Activated CD4-positive, alpha-beta T cell treated with anti-CD3 and anti-CD28 coated beads, Interleukin-2, amount 50 U/mL, for 1 hour (primary cell): ENCODE results near the gene PDILT.
"Not testable (repeated sequence)": the region's sequence is repeated elsewhere in the genome, so short reads cannot be mapped to it uniquely, and the experiment has no call there.

Experiments
- DNase-seq: peaks from one replicate; pipeline ENCODE4 v3.0.0-alpha.2; 2020

The PDILT gene

DNA sequence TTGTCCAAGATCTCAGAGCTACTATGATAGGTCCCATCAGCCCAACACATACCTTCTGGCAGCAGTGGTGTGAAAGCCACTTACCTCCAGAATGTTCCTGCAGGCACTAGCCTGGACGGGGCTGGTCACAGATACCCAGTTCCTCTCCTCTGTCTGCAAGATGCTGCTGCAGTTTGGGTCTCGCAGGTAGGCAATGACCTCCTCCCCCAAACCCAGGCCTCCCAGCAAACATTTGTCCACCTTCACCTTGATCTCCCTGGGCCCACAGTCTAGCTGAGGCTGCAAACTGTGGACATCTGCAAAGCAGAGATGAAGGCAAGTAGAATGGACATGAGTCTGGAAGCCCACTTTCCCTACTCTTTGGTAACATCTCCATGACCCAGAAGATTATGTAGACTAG, 84.4 kb downstream of the PDILT start:
- DNase-seq, result no peak

DNA sequence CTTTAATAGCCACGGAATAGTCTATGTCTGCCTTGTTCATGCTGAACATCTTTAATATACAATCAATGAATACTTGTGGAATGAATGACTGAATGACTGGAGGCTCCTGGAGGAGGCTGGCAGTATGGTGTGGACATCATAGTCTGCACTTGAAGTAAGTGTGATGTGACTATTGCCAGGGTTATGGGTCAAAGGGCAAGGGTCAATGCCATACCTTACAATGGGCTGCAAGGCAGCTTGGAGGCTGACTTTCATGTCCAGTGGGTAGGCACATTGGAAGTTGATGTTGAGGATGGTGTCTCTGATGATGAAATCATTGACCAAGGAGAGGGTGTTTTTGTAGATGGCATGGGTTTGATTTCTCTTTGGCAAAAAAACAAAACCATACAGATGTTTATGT, 85.1 kb downstream of the PDILT start:
- DNase-seq, result no peak

DNA sequence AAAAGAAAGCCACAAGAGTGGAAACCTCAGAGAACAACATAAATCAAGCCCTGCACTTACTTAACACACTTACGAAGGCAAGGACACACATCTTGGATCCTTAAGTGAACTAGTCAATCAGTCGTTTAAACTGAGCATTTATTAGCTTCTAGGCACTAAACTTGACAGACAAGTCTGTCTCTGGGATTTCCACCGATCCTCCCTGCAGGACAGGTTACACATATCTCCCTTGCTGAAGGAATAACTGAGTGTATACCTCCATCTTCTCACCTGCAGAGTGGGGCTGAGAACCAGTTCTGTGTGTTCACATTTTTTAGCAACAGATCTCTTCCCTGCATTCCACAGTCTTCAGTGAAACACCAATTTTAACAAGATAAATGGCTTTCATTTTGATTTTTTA, 86.1 kb downstream of the PDILT start:
- no peak for DNase-seq

DNA sequence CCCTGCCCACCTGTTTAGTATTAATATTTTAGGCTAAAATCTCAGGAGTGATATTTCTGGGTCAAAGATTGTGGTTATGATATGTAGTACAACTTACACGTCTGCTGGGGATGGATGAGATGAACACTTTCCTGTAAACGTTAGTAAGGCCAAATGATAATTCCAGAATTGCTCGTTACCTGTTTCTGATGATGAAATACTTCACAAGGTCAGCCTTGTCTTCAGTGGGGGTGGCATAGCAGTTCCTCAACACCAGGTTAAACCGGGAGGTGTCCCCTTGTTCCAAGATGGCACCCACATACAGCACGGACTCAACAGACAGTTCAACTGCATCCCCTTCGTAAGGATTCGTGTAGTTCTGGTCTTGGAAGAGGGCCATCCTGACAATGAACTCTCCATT, 86.5 kb downstream of the PDILT start:
- no peak for DNase-seq

DNA sequence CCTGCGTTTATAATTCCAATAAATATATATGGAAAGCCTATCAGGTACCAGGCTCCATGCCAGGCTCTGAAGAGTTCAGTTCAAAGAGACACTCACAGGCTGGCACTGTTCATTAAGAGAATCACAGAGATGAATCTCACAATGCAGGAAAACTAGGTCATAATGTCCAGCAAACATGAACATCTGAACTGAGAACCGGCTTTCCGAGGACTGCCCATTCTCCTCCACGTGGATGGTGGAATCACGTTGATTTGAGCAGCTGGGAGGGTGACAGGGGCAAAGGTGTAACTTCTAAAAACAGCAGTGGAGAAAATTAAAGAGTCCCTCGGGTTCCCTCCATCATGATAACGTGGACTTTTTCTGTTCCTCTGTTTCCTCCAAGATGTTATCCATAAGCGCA, 87.4 kb downstream of the PDILT start:
- DNase-seq, result no peak

DNA sequence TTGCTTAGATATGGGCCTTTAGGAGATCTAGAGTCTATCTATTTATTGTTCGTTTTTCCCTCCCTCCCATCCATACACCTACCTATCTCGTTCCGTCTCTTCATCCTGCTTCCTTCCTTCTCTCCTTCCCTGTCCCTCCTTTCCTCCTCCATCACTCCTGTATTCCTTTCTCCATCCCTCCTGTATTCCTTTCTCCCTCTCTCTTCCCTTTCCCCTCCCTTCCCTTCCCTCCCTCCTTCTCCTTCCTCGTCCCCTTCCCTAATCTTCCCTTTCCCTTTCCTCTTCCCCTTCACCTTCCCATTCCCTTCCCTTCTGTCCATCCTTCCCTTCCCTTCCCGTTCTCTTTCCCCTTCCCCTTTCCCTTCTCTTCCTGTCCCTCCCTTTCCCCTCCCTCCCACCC, 87.8 kb downstream of the PDILT start:
- DNase-seq, result no peak

DNA sequence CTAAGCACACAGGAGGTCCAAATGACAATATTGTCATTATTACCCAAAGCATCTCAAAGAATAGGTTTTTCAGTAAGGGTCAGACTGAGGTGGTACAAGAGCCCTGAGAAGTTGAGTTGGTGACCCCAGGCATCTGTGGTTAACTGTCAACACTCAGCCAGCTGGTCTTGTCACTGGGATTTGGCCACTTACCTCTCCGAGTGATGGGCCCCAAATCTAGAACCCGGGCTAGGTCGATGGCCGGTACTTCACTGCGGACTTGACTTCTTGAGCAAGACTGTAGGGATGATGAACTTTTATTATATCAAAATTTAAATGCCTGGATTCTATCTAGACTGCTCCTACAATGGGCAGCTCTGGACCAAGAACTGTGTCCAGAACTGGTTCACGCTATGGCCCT, 88.8 kb downstream of the PDILT start:
- no peak for DNase-seq

DNA sequence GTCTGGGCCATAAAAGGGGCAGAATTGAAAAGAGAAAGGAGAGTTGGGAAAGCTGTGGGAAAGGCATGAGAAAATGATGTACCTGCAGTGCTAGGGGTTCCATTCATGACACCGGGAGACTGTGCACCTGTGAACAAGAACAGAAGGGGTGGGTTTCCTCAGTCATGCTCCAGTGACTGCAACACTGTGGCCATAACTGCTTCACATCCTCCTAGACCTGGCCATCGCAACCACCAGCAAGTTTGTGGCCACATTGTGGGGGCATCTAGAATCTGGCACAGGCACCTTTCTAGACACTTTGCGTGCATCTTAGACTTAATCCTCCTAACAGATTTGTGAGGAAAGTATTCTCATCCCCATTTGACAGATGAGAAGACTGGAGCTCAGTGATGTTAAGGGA, 90.0 kb downstream of the PDILT start:
- no peak for DNase-seq

DNA sequence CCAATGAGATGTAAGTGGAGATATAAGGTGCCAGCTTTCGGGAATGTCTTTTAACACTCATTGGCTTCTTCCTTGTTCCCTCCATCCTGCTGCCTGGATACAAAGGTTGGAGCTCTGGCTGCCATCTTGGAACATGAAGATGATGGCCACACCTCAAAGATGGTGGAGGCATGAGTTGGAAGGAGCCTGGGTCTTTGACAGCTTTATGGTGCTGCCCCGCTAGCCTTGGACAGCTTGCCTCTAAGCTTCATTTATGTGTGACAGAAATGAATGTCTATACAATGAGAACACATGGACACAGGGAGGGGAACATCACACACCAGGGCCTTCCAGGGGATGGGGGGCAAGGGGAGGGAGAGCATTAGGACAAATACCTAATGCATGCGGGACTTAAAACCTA, 90.8 kb downstream of the PDILT start:
- no peak for DNase-seq

DNA sequence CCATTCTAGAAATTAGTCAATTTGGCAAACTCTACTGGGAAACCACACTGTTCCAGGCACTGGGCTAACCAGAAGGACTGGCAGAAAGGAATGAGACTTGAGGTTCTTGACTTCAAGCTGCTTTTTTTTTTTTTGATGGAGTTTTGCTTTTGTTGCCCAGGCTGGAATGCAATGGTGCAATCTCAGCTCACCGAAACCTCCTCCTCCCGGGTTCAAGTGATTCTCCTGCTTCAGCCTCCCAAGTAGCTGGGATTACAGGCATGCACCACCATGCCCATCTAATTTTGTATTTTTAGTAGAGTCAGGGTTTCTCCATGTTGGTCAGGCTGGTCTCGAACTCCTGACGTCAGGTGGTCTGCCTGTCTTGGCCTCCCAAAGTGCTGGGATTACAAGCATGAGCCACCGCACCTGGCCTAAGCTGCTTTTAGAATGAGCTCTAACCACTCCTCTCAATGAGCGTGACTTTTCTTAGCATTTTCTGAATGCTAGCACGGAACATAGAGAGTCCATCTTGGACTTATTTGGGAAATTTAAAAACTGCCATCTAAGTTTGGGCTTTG, 91.9 kb downstream of the PDILT start:
- not testable (repeated sequence) for DNase-seq

DNA sequence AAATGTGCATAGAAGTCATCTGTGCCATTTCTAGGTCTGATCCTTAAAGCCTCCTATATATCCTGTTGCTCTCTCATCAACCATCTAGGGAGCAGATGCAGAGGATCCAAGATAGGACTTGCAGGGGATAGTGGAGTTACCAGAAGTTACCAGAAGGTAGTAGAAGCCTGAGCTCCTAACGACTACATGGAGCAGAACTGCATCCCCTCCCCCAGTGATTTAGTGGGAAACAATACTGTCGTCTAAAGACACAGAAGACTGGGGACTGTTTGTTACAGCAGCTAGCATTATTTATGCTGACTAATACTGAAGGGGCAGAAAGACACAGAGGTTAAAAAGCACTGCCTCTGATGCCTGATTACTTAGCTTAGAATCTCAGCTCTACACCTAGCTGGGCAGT, 93.0 kb downstream of the PDILT start:
- no peak for DNase-seq

DNA sequence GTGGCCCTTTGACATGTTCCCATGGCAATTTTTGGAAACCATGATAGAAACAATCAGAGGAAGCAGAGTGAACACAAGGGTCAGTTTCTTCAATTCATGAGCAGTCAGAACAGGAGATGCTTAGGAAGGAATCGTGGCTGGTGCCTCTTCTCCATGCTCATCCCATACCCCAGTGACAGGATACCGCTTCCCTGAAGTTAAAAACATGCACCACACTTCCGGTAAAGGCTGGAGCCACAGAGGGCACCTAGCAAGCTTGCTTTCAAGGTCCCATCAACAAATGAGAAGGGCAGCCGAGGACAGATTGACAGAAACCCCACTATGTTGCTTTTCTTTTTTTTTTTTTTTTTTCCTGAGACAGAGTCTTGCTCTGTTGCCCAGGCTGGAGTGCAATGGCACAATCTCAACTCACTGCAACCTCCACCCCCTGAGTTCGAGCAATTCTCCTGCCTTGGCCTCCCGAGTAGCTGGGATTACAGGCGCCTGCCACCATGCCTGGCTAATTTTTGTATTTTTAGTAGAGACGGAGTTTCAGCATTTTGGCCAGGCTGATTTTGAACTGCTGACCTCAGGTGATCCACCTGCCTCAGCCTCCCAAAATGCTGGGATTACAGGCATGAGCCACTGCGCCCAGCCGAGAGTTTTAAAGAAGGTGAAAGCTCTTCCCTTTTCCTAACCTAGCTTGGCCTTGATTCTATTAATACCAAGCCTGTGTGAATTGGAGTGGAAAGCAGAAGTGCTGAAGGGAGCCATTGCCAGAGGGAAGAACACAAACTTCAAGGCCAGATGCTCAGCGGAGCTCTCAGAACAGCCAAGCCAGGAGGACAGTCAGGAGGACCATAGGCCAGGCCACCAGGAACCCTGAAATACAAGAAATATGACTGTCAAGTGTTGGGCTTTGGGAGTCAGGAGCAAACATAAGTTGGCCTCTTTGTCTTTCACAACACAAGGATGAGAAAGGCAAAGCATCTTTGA, 93.8 kb downstream of the PDILT start:
- no peak for DNase-seq

DNA sequence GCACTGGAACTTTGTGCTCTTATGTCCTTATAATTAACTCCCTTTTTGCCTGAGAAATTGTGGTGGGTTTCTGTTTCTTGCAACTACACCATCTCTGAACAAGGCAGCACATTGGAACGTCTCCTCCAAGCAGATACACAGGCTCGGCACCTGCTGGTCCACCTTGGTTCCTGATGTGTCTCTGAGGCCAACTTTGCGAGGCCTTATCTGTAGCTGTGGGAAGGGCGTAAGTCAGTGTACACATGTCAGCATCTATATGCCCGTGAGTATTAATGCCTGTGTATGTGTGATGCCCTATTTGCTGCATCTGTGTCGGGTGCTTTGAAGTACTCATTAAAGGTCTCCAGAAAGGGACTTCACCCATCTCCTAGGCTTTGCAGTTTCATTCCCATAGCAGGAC, 94.8 kb downstream of the PDILT start:
- DNase-seq, result no peak
